ENCODE results near the gene NFATC2.

DNA sequence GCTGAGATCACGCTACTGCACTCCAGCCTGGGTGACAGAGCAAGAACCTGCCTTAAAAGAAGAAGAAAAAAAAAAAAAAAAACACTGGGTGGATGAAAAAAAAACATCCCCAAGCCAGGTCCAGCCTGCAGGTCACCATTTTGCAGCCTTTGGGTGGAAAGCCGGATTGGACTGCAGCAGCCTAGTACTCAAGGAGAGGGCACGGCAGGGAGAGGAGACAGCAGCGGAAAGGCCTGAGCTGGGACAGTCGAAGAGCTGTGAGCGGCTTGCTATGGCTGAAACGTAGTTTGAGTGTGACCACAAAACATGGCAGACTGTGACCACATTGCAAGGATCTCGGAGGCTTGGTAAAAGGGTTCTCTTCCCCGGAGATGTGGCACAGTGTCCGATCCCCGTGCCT is 173.0 kb downstream of the NFATC2 start:
- TF ChIP-seq POLR2A (IDR thresholded peaks at IDR 0.05): no peak
- TF ChIP-seq, protein P1, sequence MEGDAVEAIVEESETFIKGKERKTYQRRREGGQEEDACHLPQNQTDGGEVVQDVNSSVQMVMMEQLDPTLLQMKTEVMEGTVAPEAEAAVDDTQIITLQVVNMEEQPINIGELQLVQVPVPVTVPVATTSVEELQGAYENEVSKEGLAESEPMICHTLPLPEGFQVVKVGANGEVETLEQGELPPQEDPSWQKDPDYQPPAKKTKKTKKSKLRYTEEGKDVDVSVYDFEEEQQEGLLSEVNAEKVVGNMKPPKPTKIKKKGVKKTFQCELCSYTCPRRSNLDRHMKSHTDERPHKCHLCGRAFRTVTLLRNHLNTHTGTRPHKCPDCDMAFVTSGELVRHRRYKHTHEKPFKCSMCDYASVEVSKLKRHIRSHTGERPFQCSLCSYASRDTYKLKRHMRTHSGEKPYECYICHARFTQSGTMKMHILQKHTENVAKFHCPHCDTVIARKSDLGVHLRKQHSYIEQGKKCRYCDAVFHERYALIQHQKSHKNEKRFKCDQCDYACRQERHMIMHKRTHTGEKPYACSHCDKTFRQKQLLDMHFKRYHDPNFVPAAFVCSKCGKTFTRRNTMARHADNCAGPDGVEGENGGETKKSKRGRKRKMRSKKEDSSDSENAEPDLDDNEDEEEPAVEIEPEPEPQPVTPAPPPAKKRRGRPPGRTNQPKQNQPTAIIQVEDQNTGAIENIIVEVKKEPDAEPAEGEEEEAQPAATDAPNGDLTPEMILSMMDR (IDR thresholded peaks at IDR 0.05): no peak
